Endothelial cell of umbilical vein (primary cell): Measurements from ENCODE around the gene MYOD1. TPM values are rescaled to one million over a fixed set of nuclear protein-coding genes. Genes with fewer than 3 reads are reported as not detected.

ENCODE experiments used
- BruUV-seq: library from RNA; stranded (reverse); fragments of 400-500 nt; replicated peaks from 2 replicates; lab custom pipeline; 2021; lab: Mats Ljungman, UMichigan
- CTCF ChIA-PET: fragments of 300-600, 350-600 bp; sonication (Branson Sonifier 250); formaldehyde crosslinking; loops from one replicate; lab custom pipeline; 2021; ENCODE audit warnings: antibody characterized with exemption, inconsistent platforms; lab: Charles Lee
- POLR2A ChIA-PET: fragments of 300-600, 350-600 bp; sonication (Branson Sonifier 250); formaldehyde crosslinking; loops from one replicate; lab custom pipeline; 2021; ENCODE audit warnings: antibody characterized with exemption, inconsistent platforms; lab: Charles Lee
- DNase-seq: peaks from one replicate; pipeline ENCODE4 v3.0.0-alpha.2; 2011; ENCODE audit warnings: low read depth, low spot score
- FAIRE-seq: peaks from 2 replicates; lab custom pipeline; 2011; peaks lifted over from hg19 to GRCh38; lab: Jason Lieb, UNC
- H2AFZ ChIP-seq: 2 replicates; pipeline ENCODE4 v1.6.0; 2012; ENCODE audit warnings: low read depth, low read length, control low read depth, inconsistent platforms
- H3K27ac ChIP-seq: 2 replicates; pipeline ENCODE4 v1.5.1; 2011; ENCODE audit warnings: low read depth, mild to moderate bottlenecking, control low read depth, low read length, moderate library complexity; ENCODE audit not compliant: insufficient read depth
- H3K27me3 ChIP-seq, 2 experiments: 2 replicates each; pipeline versions ENCODE4 v1.6.0 to v1.6.1; 2011; ENCODE audit warnings: low read length in 2 of 2, mixed read lengths in 1 of 2; ENCODE audit not compliant: control insufficient read depth in 2 of 2, insufficient read depth in 2 of 2
- H3K36me3 ChIP-seq, 2 experiments: 2 replicates in 1 of 2; 3 replicates in 1 of 2; pipeline ENCODE4 v1.5.1; 2011; ENCODE audit warnings: low read length in 2 of 2, mild to moderate bottlenecking in 1 of 2, moderate library complexity in 1 of 2; ENCODE audit not compliant: control insufficient read depth in 2 of 2, insufficient read depth in 2 of 2; ENCODE audit errors: extremely low read depth in 1 of 2
- H3K4me1 ChIP-seq: 3 replicates; pipeline ENCODE4 v1.5.1; 2011; ENCODE audit warnings: mild to moderate bottlenecking, low read length; ENCODE audit not compliant: control insufficient read depth, insufficient read depth; ENCODE audit errors: extremely low read depth
- H3K4me2 ChIP-seq: 2 replicates; pipeline ENCODE4 v1.6.1; 2011; ENCODE audit warnings: low read length, control low read depth, mixed read lengths; ENCODE audit not compliant: insufficient read depth
- H3K4me3 ChIP-seq, 3 experiments: fragments of 200-600 bp in 1 of 3; sonication (generic), shearing (Covaris generic) in 1 of 3; replicated peaks in 1 of 3; 2 replicates each; pipeline ENCODE4 v1.5.1; 2011 to 2016; ENCODE audit warnings: control low read depth in 3 of 3, low read length in 3 of 3, mild to moderate bottlenecking in 2 of 3, inconsistent platforms in 1 of 3, low read depth in 1 of 3, moderate library complexity in 1 of 3; ENCODE audit not compliant: insufficient read depth in 1 of 3
- H3K79me2 ChIP-seq: 2 replicates; pipeline ENCODE4 v1.6.0; 2012; ENCODE audit warnings: low read length, inconsistent platforms; ENCODE audit not compliant: control insufficient read depth, insufficient read depth
- H3K9ac ChIP-seq: replicated peaks from 2 replicates; pipeline ENCODE3; 2011; ENCODE audit warnings: low read length, control low read depth; ENCODE audit not compliant: insufficient read depth; ENCODE audit errors: extremely low read depth
- H3K9me1 ChIP-seq: replicated peaks from 3 replicates; pipeline ENCODE4 v1.6.0; 2011; ENCODE audit warnings: mild to moderate bottlenecking, low read length; ENCODE audit not compliant: control insufficient read depth, insufficient read depth; ENCODE audit errors: extremely low read depth
- H3K9me3 ChIP-seq: replicated peaks from 2 replicates; pipeline ENCODE4 v1.5.1; 2012; ENCODE audit warnings: low read length, inconsistent platforms; ENCODE audit not compliant: control insufficient read depth, insufficient read depth
- H4K20me1 ChIP-seq: replicated peaks from 2 replicates; pipeline ENCODE3; 2011; ENCODE audit warnings: mild to moderate bottlenecking, low read length; ENCODE audit not compliant: control insufficient read depth, insufficient read depth; ENCODE audit errors: extremely low read depth
- EZH2 ChIP-seq: IDR thresholded peaks from 2 replicates; pipeline ENCODE4 v1.6.1; 2012; ENCODE audit warnings: borderline replicate concordance, low read depth, mild to moderate bottlenecking, moderate library complexity, low read length, inconsistent platforms; ENCODE audit not compliant: severe bottlenecking
- FOS ChIP-seq: IDR thresholded peaks from 2 replicates; pipeline ENCODE4 v1.6.1; 2011; ENCODE audit warnings: mild to moderate bottlenecking, low read length, moderate library complexity, borderline replicate concordance; ENCODE audit not compliant: insufficient read depth
- GATA2 ChIP-seq: IDR thresholded peaks from 2 replicates; pipeline ENCODE4 v1.7.0; 2011; ENCODE audit warnings: low read depth, mild to moderate bottlenecking, moderate library complexity, mixed read lengths, low read length; ENCODE audit not compliant: insufficient read length, insufficient read depth
- JUN ChIP-seq: IDR thresholded peaks from 2 replicates; pipeline ENCODE4 v1.6.1; 2011; ENCODE audit warnings: borderline replicate concordance, low read depth; ENCODE audit not compliant: insufficient read length, insufficient read depth
- MYC ChIP-seq: IDR thresholded peaks from one replicate; pipeline ENCODE4 v1.6.1; 2011; ENCODE audit warnings: mild to moderate bottlenecking, low read depth, low read length
- POLR2A ChIP-seq: IDR thresholded peaks from 2 replicates; pipeline ENCODE4 v1.6.1; 2012; ENCODE audit warnings: low read depth, mild to moderate bottlenecking, control low read depth, low read length
- POLR2AphosphoS5 ChIP-seq: IDR thresholded peaks from 2 replicates; pipeline ENCODE4 v1.6.1; 2012; ENCODE audit warnings: low read depth, mild to moderate bottlenecking, control low read depth, low read length, moderate library complexity; ENCODE audit not compliant: insufficient read depth
- dilution Hi-C: fragments of 300-500 bp; cut with MboI; formaldehyde crosslinking; loops from one replicate; pipeline ENCODE4 v1.15.0; 2019; ENCODE audit warnings: low sequenced_read_pairs; ENCODE audit not compliant: extremely low pct_ligation_motif_present
- intact Hi-C: fragments of 100-400 bp; cut with micrococcal nuclease; formaldehyde crosslinking; loops from one replicate; pipeline ENCODE4 v1.10.0; 2022
- polyA plus RNA-seq, 4 experiments: library from polyadenylated mRNA; depleted of rRNA in 3 of 4; stranded (reverse) in 3 of 4; unstranded in 1 of 4; fragments of >200 nt; gene quantifications; 2 replicates each; pipeline versions ENCODE4 v1.2.1 to v1.2.3, GENCODE V29; 2011 to 2012; ENCODE audit warnings: missing spikeins in 1 of 4
- total RNA-seq: library from RNA; stranded (reverse); gene quantifications from 2 replicates; pipeline ENCODE4 v1.2.3, GENCODE V29; 2021
- TF ChIP-seq, protein P1 (sequence below): IDR thresholded peaks from 2 replicates; pipeline ENCODE4 v1.6.1; 2011; ENCODE audit not compliant: insufficient read depth, insufficient read length
- TF ChIP-seq, protein P2 (sequence below), 2 donors: IDR thresholded peaks; 1 replicate in 1 of 2; 2 replicates in 1 of 2; pipeline ENCODE4 v1.5.1; 2011; ENCODE audit warnings: low read length in 2 of 2, mild to moderate bottlenecking in 2 of 2, moderate library complexity in 2 of 2, control low read depth in 1 of 2, inconsistent platforms in 1 of 2, low read depth in 1 of 2; ENCODE audit not compliant: insufficient read depth in 1 of 2; ENCODE audit errors: extremely low read depth in 1 of 2

MYOD1 gene
- total and polyA plus RNA-seq, 2 donors (not counting 3 experiments of a cell fraction or from before 2014, with no cell fraction given): not detected

DNA sequence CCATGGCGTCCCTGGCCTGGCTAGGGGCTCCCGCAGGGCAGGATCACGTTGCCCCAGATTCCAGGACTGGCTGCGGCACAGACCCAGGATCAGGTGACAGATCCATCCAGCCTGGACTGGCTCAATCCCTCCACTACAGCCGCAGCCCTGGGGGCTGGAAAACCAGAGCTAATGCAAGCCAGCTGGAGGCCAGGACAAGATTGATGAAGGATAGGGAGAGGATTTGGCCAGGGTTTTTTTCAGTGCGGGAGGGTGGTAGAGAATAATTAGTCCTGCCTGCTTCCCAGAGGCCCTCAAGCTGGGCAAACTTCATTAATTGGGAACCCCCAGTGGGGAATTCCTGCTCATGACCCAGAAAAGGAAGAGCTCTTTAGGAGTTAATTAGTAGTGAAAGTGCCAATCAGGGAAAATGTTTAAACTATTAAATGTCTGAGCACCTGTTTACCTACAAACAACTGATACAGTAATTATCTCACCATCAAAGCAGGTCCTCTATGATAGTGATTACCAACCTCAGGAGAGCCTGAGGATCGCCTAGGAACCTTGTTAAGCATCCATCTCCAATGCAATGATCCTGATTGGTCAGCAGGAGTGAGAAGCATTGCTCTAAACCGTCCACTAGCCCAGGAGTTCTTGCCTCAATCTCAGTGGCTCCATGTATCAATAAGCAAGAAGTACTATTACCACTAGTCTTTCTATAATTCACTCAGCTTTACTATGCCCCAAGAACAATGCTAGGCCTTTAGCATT, 33.0 kb upstream of the MYOD1 start:
- H3K4me2 ChIP-seq: no peak overlapping the region

More for the DNA sequence above, 33.0 kb upstream of the MYOD1 start:
- Histone ChIP-seq H3K9me3 (no peaks in the 10 kb centered on the region), H3K27me3 (peaks cover 4 to 10% of the 10 kb centered on the region in 2 experiments), H2AFZ (no peak overlapping the region), H3K9me1 (no peaks in the 10 kb centered on the region), H3K27ac (no peak overlapping the region), H3K4me3 (no peak overlapping the region), H3K36me3 (no peaks in the 10 kb centered on the region), H4K20me1 (no peaks in the 10 kb centered on the region), H3K4me1 (no peaks in the 10 kb centered on the region), H3K9ac (no peak overlapping the region), H3K79me2 (no peaks in the 10 kb centered on the region)
- TF ChIP-seq JUN (no peak), GATA2 (no peak), POLR2AphosphoS5 (no peak), EZH2 (no peak), FOS (no peak), MYC (no peak), POLR2A (no peak)
- TF ChIP-seq, protein P1, sequence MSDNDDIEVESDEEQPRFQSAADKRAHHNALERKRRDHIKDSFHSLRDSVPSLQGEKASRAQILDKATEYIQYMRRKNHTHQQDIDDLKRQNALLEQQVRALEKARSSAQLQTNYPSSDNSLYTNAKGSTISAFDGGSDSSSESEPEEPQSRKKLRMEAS: no peak
- TF ChIP-seq, protein P2, sequence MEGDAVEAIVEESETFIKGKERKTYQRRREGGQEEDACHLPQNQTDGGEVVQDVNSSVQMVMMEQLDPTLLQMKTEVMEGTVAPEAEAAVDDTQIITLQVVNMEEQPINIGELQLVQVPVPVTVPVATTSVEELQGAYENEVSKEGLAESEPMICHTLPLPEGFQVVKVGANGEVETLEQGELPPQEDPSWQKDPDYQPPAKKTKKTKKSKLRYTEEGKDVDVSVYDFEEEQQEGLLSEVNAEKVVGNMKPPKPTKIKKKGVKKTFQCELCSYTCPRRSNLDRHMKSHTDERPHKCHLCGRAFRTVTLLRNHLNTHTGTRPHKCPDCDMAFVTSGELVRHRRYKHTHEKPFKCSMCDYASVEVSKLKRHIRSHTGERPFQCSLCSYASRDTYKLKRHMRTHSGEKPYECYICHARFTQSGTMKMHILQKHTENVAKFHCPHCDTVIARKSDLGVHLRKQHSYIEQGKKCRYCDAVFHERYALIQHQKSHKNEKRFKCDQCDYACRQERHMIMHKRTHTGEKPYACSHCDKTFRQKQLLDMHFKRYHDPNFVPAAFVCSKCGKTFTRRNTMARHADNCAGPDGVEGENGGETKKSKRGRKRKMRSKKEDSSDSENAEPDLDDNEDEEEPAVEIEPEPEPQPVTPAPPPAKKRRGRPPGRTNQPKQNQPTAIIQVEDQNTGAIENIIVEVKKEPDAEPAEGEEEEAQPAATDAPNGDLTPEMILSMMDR (IDR thresholded peaks at IDR 0.05; ENCODE audit: extremely low read depth in 1 of 2, insufficient read depth in 1 of 2, low read depth in 1 of 2, low read length in 2 of 2): no peak
- no TSS peak for BruUV-seq
- FAIRE-seq (no peak), DNase-seq (no peak)
- intact Hi-C loops (no loop called here), dilution Hi-C loops (no loop called here)
- ChIA-PET CTCF (no interaction called here), POLR2A (no interaction called here)
